ENCODE measurements around the gene MAEA.

MAEA gene

GRCh38 chr4:1289207-1290164, at the start of gene MAEA:
TSS of gene MAEA (plus strand) at chr4:1289891. CDS start at chr4:1289914, 23 bp downstream.
- DNase-seq (ENCODE audit: low read depth): peak; percentile 95

- DNase-seq (ENCODE audit: low read depth): no peak
Observed at GRCh38 chr4:1239950-1240307, 49.8 kb upstream of the MAEA start.

DNA sequence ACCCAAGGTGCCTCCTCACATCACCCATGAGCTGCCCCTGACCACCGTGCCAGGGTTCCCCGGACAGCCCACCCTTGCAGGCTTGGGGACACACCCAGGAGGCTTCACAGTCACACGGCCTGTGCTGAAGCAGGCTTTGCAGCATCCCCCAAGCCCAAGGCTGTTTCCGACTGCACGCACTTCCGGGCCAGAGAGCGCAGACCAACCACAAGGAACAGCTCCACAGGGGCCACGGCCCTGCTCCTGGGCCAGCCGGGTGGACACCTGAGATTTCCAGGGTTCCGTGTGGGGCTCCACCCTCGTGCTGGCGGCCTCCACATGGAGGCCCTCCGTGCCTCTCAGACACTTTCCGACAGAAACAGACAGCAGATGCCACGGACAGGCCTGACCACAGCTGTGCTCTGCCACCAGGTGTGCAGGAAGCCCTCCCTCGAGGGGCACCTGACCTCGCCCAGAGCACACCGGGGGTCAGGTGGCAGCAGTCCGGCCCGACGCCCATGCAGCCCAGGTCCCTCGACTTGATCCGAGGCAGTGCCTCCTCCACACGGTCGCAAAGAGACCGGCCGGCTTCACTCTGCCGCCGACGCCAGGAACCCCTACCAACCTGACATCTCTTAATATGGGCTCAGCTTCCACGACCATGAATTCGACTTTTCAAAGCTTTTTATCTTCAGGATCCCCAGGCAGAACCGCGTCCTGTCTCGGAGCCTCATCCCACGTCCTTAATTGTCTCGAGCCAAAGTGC, 48.8 kb upstream of the MAEA start:
- DNase-seq (ENCODE audit: low read depth): no peak

DNA sequence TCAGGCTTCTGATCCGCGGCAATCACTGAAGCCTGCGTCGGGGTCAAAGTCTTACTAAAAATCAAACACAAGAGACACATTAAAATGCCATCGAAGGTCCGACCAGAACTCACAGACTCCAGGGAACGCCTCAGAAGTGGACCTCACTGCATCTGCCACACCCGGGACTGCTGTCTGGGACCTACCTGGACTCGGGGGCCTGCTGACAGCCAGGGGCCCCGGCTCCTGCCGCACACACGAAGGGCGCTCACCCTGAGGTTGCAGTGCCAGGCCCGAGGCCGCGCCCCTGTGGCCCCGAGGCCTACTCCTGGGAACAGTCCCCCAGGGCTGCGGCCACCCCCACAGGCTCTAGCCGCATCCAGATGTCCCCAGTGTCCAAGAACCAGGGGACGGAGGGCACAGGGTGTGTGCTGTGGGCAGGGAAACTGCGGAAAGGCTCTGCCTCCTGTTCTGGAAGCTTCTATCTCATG, 48.2 kb upstream of the MAEA start:
- no peak for DNase-seq (ENCODE audit: low read depth)

GRCh38 chr4:1241936-1242505, 47.7 kb upstream of the MAEA start:
- no peak for DNase-seq (ENCODE audit: low read depth)

GRCh38 chr4:1242506-1243450, 46.9 kb upstream of the MAEA start:
- no peak for DNase-seq (ENCODE audit: low read depth)

DNA sequence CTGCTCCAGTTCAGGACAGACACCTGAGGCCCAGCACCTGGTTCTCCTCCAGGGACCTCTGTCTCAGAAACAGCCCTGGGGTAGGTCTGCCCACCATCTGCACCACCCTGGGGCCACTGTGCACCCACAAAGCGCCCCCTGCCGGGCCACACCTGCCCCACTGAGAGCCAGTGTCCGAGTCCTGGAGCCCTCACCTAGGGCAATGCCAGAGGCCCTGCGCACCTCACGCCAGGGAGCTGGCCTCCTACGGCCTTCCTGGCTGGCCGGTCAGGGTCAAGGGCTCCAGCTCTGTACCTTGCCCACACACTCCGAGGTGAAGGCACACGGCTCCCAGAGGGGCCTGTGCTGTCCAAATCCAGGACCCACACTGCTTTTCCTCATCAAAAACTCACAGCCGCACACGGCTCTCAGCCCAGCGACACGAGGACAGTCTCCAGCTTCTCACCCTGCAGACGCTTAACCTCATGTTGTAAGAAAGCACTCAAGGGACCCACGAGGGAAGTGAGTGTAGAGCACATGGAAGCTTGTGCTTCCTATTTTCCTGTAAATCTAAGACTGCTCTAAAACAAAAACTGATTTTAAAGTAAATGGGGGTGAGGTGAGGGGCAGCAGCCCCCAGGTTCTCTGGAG, 46.1 kb upstream of the MAEA start:
- no peak for DNase-seq (ENCODE audit: low read depth)

- no peak for DNase-seq (ENCODE audit: low read depth)
Observed at GRCh38 chr4:1244081-1244977, 45.4 kb upstream of the MAEA start.

GRCh38 chr4:1244978-1245471, 44.7 kb upstream of the MAEA start:
- DNase-seq (ENCODE audit: low read depth): no peak

DNA sequence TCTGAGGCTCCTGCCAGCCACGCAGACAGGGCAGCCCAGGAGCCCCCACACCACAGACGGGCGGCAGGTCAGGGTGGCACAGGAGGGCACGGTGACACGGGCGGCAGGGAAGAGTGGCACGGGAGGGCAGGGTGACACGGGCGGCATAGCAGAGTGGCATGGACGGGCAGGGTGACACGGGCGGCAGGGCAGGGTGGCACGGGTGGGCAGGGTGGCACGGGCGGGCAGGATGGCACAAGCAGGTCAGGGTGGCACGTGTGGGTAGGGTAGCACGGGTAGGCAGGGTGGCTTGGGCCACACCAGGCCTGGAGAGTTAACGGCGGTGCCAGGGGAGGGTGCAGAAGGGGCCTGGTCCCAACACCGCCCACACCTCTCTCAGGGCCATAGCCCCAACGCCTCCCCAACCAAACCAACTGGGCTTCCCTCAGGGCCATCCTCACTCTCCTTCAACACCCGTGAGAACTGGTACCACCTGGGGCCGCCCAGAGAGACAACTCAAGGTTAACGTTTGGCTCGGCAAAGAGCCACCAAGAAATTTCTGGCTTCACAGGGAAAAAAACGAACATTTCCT, 44.1 kb upstream of the MAEA start:
- no peak for DNase-seq (ENCODE audit: low read depth)

DNA sequence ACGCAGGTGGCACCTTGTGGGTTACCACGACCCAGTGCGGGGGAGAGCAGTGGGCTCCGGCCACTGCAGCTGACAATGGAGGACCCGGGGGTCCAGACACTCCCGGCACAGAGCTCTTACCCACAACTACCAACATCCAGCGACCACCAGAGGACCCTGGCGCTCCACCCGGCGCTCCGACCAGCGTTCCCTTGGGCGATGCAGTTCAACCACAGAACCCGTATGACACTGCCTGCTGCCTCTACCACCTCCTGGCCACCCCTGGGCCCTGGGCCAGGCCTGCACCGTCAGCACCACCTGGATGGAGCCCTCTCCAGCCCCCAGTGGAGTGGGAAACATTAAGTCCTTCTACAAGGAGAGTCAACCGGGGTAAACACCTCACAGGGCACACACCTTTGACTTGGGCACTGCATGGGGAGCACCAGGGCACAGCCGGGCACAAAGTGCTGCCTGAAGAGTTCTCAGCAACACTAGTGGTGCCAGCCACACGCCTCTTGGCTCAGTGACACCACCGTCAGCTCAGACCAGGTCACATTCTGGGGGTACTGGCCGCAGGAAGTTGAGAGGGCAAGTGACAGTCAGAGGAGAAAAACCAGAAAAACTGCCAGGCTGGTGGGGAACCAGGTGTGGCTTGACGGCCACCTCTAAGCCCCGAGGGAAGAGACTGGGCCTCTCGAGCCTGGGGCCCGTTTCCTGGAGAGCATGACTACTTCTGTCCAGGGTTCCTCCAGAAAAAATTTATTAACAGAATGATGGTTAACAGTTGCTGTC, 43.4 kb upstream of the MAEA start:
- no peak for DNase-seq (ENCODE audit: low read depth)

DNA sequence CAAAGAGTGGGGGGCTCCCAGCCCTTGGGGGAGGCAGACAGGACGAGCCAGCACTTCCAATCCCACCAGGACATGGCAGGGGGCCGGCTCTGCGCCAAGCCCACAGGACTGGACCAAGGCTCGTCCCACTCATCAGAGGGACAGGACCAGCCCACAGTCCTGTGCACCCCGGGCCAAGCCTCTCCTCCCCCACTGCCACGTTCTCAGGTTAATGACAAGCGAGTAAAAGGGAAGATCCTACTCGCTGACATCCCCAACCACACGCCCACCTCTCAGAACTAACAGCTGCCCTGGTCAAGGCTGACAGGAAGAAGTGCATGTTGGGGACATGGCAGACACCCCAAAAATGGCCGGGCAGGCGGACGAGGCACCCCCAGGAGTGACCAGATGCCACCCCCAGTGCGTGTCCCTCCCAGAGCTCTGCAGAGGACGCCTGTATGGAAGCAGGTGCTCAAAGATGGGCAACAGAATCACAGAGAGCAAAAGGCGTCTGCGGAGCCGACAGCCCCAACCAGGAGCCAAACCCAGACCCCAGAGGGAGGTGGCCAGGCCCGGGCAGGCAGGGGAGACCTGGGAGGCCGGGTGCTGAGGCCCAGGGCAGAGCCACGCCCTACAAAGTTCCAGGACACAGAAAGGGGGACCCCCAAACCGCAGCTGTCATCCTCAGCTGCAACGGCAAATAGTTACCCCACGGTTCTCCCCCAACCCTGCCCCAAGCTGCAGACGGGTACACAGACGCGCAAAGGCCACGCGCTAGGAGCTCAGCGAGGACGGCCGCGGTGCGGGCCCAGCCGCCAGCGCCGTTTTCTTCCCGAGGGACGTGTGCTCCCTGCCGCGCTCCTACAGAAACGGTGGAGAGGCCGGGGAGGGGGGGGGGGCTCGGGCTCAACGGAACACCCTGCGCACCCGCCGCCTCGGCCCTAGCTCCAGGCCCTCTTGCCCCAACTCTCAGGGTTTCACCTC, 42.5 kb upstream of the MAEA start:
- DNase-seq (ENCODE audit: low read depth): no peak

DNA sequence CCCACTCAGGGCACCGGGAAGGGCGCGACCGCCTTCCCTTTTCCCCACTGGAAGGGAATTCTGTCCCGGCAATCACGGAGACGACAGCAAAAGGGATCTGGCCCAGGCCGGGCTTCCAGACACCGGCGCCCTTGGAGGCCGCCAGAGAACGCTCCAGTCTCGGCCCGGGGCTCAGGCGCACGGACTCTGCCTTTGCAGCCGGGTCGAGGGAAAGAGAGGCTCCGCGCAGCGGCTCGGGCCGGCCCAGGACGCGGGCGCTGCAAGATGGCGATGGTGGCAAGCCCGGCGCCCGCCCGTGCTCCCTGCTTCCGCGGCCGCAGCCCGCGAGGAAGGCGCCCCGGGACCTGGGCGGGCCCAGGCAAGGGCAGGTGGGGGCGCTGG, 41.8 kb upstream of the MAEA start:
- DNase-seq (ENCODE audit: low read depth): no peak

- peak; percentile 81 for DNase-seq (ENCODE audit: low read depth)
Observed at GRCh38 chr4:1248245-1249147, 41.2 kb upstream of the MAEA start, which contains the start of gene CTBP1. TSS of gene CTBP1 (minus strand) at chr4:1249130. CDS start at chr4:1241331, 7,799 bp downstream.

GRCh38 chr4:1249148-1249730, 40.5 kb upstream of the MAEA start:
- peak; percentile 92 for DNase-seq (ENCODE audit: low read depth)

Data from fibroblast of gingiva (primary cell).